Fibroblast of lung (primary cell): ENCODE data around the gene RNF217. TPM values are rescaled to one million over a fixed set of nuclear protein-coding genes. Genes with fewer than 3 reads are reported as not detected.

Experiments used
- DNase-seq, 2 donors: peaks; one replicate each; pipeline versions ENCODE4 v3.0.0 to v3.0.0-alpha.2; 2010; ENCODE audit warnings: low read depth in 2 of 2
- H2AFZ ChIP-seq: 2 replicates; pipeline ENCODE4 v1.5.1; 2012; ENCODE audit warnings: low read length, control low read depth, inconsistent platforms
- H3K27ac ChIP-seq: 2 replicates; pipeline ENCODE4 v1.5.1; 2011; ENCODE audit warnings: low read length, control low read depth; ENCODE audit not compliant: insufficient read depth
- H3K27me3 ChIP-seq: 2 replicates; pipeline ENCODE4 v1.5.1; 2011; ENCODE audit warnings: mild to moderate bottlenecking, low read length; ENCODE audit not compliant: control insufficient read depth, insufficient read depth
- H3K36me3 ChIP-seq: 2 replicates; pipeline ENCODE4 v1.5.1; 2011; ENCODE audit warnings: low read length; ENCODE audit not compliant: control insufficient read depth, insufficient read depth
- H3K4me1 ChIP-seq: 2 replicates; pipeline ENCODE4 v1.5.1; 2011; ENCODE audit warnings: low read length; ENCODE audit not compliant: control insufficient read depth, insufficient read depth; ENCODE audit errors: extremely low read depth
- H3K4me2 ChIP-seq: 2 replicates; pipeline ENCODE4 v1.5.1; 2011; ENCODE audit warnings: low read length, control low read depth; ENCODE audit not compliant: insufficient read depth; ENCODE audit errors: extremely low read depth
- H3K4me3 ChIP-seq, 4 experiments: fragments of 200-600 bp in 1 of 4; sonication (generic) in 1 of 4; replicated peaks in 1 of 4; 2 replicates each; pipeline ENCODE4 v1.5.1; 2011 to 2016; ENCODE audit warnings: low read length in 4 of 4, low read depth in 3 of 4, mild to moderate bottlenecking in 3 of 4, control low read depth in 2 of 4, inconsistent platforms in 1 of 4, mixed read lengths in 1 of 4; ENCODE audit not compliant: insufficient read depth in 1 of 4; ENCODE audit errors: control extremely low read depth in 1 of 4
- H3K79me2 ChIP-seq: 2 replicates; pipeline ENCODE4 v1.5.1; 2012; ENCODE audit warnings: mild to moderate bottlenecking, low read length, inconsistent platforms; ENCODE audit not compliant: control insufficient read depth, insufficient read depth
- H3K9ac ChIP-seq: 2 replicates; pipeline ENCODE4 v1.5.1; 2011; ENCODE audit warnings: mild to moderate bottlenecking, low read length, control low read depth; ENCODE audit not compliant: insufficient read depth
- H3K9me3 ChIP-seq: 2 replicates; pipeline ENCODE4 v1.5.1; 2012; ENCODE audit warnings: low read depth, low read length; ENCODE audit not compliant: control insufficient read depth, insufficient read depth
- H4K20me1 ChIP-seq: 2 replicates; pipeline ENCODE4 v1.5.1; 2011; ENCODE audit warnings: low read length; ENCODE audit not compliant: control insufficient read depth, insufficient read depth; ENCODE audit errors: extremely low read depth
- CTCF ChIP-seq, 2 donors: IDR thresholded peaks in 1 of 2; conservative IDR thresholded peaks in 1 of 2; 1 replicate in 1 of 2; 2 replicates in 1 of 2; pipeline ENCODE4 v1.5.1; 2011 to 2012; ENCODE audit warnings: low read length in 2 of 2, control low read depth in 1 of 2, inconsistent platforms in 1 of 2, low read depth in 1 of 2, mild to moderate bottlenecking in 1 of 2
- EZH2 ChIP-seq: IDR thresholded peaks from 2 replicates; pipeline ENCODE4 v1.5.1; 2012; ENCODE audit warnings: low read length, control low read depth, mild to moderate bottlenecking; ENCODE audit errors: missing control alignments
- polyA plus RNA-seq, 2 donors: library from polyadenylated mRNA; depleted of rRNA in 1 of 2; stranded (reverse) in 1 of 2; unstranded in 1 of 2; fragments of >200 nt; gene quantifications; 2 replicates each; pipeline ENCODE4 v1.2.1, GENCODE V29; 2011 to 2012; ENCODE audit warnings: missing spikeins in 1 of 2
- total RNA-seq: library from RNA; depleted of rRNA; stranded (reverse); fragments of >200 nt; gene quantifications from 2 replicates; pipeline ENCODE4 v1.2.1, GENCODE V29; 2014

RNF217 gene
- total and polyA plus RNA-seq, 2 donors (not counting 1 experiment from before 2014, with no cell fraction given), result 13.2 to 19.5 TPM

GRCh38 chr6:124982669-124983068, 20.4 kb downstream of the RNF217 start:
- TF ChIP-seq CTCF (conservative IDR thresholded peaks at IDR 0.05 in 1 of 2, IDR thresholded peaks at IDR 0.05 in 1 of 2; ENCODE audit: low read depth in 1 of 2, low read length in 2 of 2) (no peak), EZH2 (no peak)
- Histone ChIP-seq H3K79me2 (peaks cover 41% of the 10 kb centered on the region), H4K20me1 (no peaks in the 10 kb centered on the region), H3K4me1 (peaks cover 7% of the 10 kb centered on the region), H3K4me2 (no peak overlapping the region), H3K9ac (no peak overlapping the region), H3K4me3 (no peak overlapping the region), H2AFZ (no peak overlapping the region), H3K27ac (no peak overlapping the region), H3K9me3 (no peaks in the 10 kb centered on the region), H3K27me3 (no peaks in the 10 kb centered on the region), H3K36me3 (peaks cover 2% of the 10 kb centered on the region)
- no peak for DNase-seq

DNA sequence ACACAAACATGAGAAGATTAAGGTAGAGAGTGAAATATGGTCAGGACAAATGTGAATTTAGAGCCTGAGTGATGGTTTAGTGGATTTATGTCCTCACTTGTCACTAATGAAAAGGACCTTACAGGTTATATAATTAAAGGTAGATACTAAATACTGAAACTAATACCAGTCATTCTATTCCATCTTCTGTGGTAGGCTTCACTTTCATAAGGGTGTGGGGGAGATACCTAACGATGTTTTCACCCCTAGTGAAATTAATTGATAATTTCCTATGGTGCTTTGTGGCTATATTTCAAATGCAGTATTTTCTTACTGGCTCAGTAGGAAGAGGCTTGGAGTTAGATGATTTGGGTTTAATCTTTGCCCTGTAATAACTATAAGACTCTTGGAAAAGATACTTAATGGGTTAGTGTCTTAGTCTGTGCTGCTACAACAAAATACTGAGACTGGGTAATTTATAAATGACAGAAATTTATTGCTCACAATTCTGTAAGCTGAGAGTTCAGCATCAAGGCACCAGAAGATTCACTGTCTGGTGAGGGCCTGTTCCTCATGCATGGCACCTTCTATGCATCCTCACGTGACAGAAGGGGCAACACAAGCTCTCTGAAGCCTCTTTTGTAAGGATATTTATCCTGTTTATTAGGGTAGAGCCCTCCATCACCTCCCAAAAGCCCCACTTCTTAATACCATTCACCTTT, 21.3 kb downstream of the RNF217 start:
- H3K4me1 ChIP-seq, result peaks cover 7% of the 10 kb centered on the region
- H3K9me3 ChIP-seq, result no peaks in the 10 kb centered on the region
- H3K27me3 ChIP-seq, result no peaks in the 10 kb centered on the region
- H3K36me3 ChIP-seq, result no peaks in the 10 kb centered on the region
- peaks cover 38% of the 10 kb centered on the region for H3K79me2 ChIP-seq
- no peak overlapping the region for H3K4me3 ChIP-seq
- DNase-seq, result no peak
- no peaks in the 10 kb centered on the region for H4K20me1 ChIP-seq
- H3K9ac ChIP-seq, result no peak overlapping the region
- no peak overlapping the region for H2AFZ ChIP-seq
- peak overlapping the region; percentile 11 for H3K27ac ChIP-seq
- no peak overlapping the region for H3K4me2 ChIP-seq
- TF ChIP-seq CTCF (conservative IDR thresholded peaks at IDR 0.05 in 1 of 2, IDR thresholded peaks at IDR 0.05 in 1 of 2; ENCODE audit: low read depth in 1 of 2, low read length in 2 of 2) (no peak), EZH2 (no peak)

GRCh38 chr6:124984668-124985338, 22.6 kb downstream of the RNF217 start:
- Histone ChIP-seq H3K9ac (no peak overlapping the region), H2AFZ (no peak overlapping the region), H4K20me1 (no peaks in the 10 kb centered on the region), H3K36me3 (no peaks in the 10 kb centered on the region), H3K4me1 (peaks cover 7% of the 10 kb centered on the region), H3K4me3 (no peak overlapping the region), H3K4me2 (peak overlapping the region; percentile 54), H3K79me2 (peaks cover 27% of the 10 kb centered on the region), H3K27me3 (no peaks in the 10 kb centered on the region), H3K27ac (peak overlapping the region; percentile 36), H3K9me3 (no peaks in the 10 kb centered on the region)
- peak; percentile 53 to 68 for DNase-seq
- TF ChIP-seq EZH2 (no peak), CTCF (conservative IDR thresholded peaks at IDR 0.05 in 1 of 2, IDR thresholded peaks at IDR 0.05 in 1 of 2; ENCODE audit: low read depth in 1 of 2, low read length in 2 of 2) (no peak)
